Ishikawa (cell line): Measurements from ENCODE around the gene TUBB1.
A peak's percentile ranks its signal among the peaks of the same experiment; 100 is the strongest.

ENCODE experiments used
- CEBPB ChIP-seq: IDR thresholded peaks from 2 replicates; pipeline ENCODE4 v1.6.1; 2012
- CREB1 ChIP-seq: IDR thresholded peaks from 2 replicates; pipeline ENCODE4 v1.6.1; 2012; ENCODE audit warnings: low read depth
- EGR1 ChIP-seq: IDR thresholded peaks from 2 replicates; pipeline ENCODE4 v1.6.1; 2012
- EP300 ChIP-seq: IDR thresholded peaks from 2 replicates; pipeline ENCODE4 v1.6.1; 2012; ENCODE audit warnings: borderline replicate concordance
- FOXM1 ChIP-seq: IDR thresholded peaks from 2 replicates; pipeline ENCODE4 v1.6.1; 2012; ENCODE audit warnings: low read depth, borderline replicate concordance
- MAX ChIP-seq: IDR thresholded peaks from 2 replicates; pipeline ENCODE4 v1.6.1; 2012
- NFIC ChIP-seq: IDR thresholded peaks from 2 replicates; pipeline ENCODE4 v1.6.1; 2012
- RAD21 ChIP-seq: IDR thresholded peaks from 2 replicates; pipeline ENCODE4 v1.6.1; 2012; ENCODE audit warnings: low read depth
- TAF1 ChIP-seq: IDR thresholded peaks from 2 replicates; pipeline ENCODE4 v1.6.1; 2012; ENCODE audit warnings: low read depth, mild to moderate bottlenecking
- TCF12 ChIP-seq: IDR thresholded peaks from 2 replicates; pipeline ENCODE4 v1.6.1; 2012; ENCODE audit warnings: low read depth
- TEAD4 ChIP-seq: IDR thresholded peaks from 2 replicates; pipeline ENCODE4 v1.6.1; 2012
- YY1 ChIP-seq: IDR thresholded peaks from 2 replicates; pipeline ENCODE4 v1.6.1; 2012; ENCODE audit warnings: low read depth
- ZBTB7A ChIP-seq: IDR thresholded peaks from 2 replicates; pipeline ENCODE4 v1.6.1; 2012; ENCODE audit warnings: low read depth
- TF ChIP-seq, protein P1 (sequence below): IDR thresholded peaks from 2 replicates; pipeline ENCODE4 v1.6.1; 2012
- TF ChIP-seq, protein P2 (sequence below): IDR thresholded peaks from 2 replicates; pipeline ENCODE4 v1.6.1; 2012; ENCODE audit warnings: low read depth, mild to moderate bottlenecking

Gene TUBB1

DNA sequence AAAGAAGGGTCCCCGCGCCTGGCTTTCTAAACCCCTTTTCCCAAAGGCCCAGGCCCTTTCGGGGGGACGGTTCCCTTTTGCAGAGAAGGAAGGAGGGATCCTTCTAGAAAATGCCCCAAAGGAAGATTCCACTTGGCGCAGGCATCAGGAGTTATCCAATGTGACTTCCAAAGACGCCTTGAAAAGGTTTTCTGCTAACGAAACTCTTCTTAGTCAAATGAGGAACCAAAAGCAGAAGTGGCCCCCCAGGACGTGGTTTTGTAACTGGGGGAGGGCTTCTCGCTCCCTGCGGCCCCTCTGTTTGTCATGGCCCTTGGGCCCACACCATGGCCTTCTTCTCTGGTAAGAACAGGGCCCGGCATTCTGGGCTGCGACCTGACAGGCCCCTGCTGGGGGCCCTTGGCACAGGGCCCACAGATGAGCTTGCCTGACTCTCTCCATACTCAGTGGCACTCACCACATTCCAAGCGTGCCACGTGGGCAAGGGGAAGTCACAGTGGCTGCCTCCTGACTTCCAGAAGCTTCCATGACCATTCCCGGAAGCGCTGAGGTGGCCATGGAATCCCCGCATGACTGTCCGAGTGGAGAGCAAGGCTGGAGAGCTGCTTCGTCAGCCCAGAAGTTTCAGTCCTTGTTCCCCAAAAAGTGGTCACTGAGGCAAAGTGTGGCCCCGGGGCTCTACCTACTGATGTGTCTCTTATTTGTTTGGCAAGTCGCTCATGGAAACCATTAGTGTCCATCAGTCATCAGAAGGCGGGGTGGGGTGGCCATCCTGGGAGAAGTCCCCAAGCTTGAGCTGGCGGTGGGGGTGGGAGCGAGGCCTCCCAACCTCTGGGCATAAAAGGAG lies 11.3 kb upstream of the TUBB1 start:
- no peak for TF ChIP-seq FOXM1
- no peak for TF ChIP-seq TAF1
- no peak for TF ChIP-seq EP300
- TF ChIP-seq RAD21 = no peak
- no peak; the same call in 1 of the 2 replicates for TF ChIP-seq NFIC
- TF ChIP-seq, protein P1, sequence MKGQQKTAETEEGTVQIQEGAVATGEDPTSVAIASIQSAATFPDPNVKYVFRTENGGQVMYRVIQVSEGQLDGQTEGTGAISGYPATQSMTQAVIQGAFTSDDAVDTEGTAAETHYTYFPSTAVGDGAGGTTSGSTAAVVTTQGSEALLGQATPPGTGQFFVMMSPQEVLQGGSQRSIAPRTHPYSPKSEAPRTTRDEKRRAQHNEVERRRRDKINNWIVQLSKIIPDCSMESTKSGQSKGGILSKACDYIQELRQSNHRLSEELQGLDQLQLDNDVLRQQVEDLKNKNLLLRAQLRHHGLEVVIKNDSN = no peak; the same call in 1 of the 2 replicates
- no peak for TF ChIP-seq CEBPB

- TF ChIP-seq NFIC (no peak), CEBPB (no peak), CREB1 (no peak), YY1 (no peak), RAD21 (no peak), MAX (no peak), TEAD4 (no peak), ZBTB7A (no peak), EGR1 (no peak), FOXM1 (no peak), TAF1 (no peak), EP300 (no peak), TCF12 (no peak)
- TF ChIP-seq, protein P2, sequence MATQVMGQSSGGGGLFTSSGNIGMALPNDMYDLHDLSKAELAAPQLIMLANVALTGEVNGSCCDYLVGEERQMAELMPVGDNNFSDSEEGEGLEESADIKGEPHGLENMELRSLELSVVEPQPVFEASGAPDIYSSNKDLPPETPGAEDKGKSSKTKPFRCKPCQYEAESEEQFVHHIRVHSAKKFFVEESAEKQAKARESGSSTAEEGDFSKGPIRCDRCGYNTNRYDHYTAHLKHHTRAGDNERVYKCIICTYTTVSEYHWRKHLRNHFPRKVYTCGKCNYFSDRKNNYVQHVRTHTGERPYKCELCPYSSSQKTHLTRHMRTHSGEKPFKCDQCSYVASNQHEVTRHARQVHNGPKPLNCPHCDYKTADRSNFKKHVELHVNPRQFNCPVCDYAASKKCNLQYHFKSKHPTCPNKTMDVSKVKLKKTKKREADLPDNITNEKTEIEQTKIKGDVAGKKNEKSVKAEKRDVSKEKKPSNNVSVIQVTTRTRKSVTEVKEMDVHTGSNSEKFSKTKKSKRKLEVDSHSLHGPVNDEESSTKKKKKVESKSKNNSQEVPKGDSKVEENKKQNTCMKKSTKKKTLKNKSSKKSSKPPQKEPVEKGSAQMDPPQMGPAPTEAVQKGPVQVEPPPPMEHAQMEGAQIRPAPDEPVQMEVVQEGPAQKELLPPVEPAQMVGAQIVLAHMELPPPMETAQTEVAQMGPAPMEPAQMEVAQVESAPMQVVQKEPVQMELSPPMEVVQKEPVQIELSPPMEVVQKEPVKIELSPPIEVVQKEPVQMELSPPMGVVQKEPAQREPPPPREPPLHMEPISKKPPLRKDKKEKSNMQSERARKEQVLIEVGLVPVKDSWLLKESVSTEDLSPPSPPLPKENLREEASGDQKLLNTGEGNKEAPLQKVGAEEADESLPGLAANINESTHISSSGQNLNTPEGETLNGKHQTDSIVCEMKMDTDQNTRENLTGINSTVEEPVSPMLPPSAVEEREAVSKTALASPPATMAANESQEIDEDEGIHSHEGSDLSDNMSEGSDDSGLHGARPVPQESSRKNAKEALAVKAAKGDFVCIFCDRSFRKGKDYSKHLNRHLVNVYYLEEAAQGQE = no peak
- TF ChIP-seq, protein P1 = no peak
These were observed 10.4 kb upstream of the TUBB1 start for GRCh38 chr20:59008715-59009336.

DNA sequence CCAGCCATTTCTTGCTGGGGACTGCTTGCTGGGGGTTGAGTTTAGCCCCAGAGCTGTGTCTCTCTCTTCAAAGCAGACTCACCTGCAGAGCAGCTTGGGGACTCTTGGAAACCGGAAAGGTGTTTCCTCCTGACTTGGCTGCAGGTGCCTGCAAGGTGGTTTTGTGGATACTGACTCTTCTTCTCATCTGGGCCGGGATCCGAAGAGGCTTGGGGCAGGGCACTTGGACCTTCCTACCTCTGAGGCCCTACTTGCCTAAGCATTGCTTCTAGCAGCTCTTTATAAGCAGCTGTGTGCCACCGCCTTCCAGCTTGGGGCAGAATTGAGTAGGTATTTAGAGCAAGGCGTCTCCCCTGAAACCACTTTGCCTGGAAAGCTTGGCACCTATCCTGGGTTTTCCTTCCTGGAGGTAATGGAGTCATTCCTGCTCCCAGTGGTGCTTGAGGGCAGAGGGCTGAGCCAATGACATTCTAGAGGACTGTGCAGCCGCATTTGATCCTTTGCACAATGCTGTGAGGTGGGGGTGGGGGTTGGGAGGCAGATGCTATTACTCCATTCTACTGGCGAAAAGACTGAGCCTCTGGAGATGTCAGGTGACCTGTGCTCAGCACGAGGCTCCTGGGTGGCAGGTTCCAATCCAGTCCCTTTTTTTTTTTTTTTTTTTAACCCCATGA lies 8.8 kb upstream of the TUBB1 start:
- no peak for TF ChIP-seq ZBTB7A
- no peak for TF ChIP-seq CEBPB
- TF ChIP-seq RAD21 = no peak
- no peak for TF ChIP-seq EGR1
- no peak for TF ChIP-seq FOXM1
- TF ChIP-seq EP300 = no peak
- TF ChIP-seq MAX = no peak
- TF ChIP-seq TCF12 = no peak
- TF ChIP-seq, protein P1 = no peak
- TF ChIP-seq CREB1 = no peak

- TF ChIP-seq FOXM1 (no peak), EGR1 (no peak), CEBPB (no peak), EP300 (no peak), CREB1 (no peak), YY1 (no peak), TAF1 (no peak), NFIC (no peak), ZBTB7A (no peak), MAX (0 out of 2 replicates have a peak, but pooled peaks have one; percentile 10), RAD21 (no peak), TCF12 (no peak), TEAD4 (peak; percentile 36; the same call in 1 of the 2 replicates)
- TF ChIP-seq, protein P2 = no peak
- TF ChIP-seq, protein P1 = no peak
These were observed 8.0 kb upstream of the TUBB1 start for GRCh38 chr20:59010995-59011873.
